Left lung (tissue), 10 donors: Measurements from ENCODE around the gene CST7. TPM values are rescaled to one million over a fixed set of nuclear protein-coding genes. Genes with fewer than 3 reads are reported as not detected.
A peak's percentile ranks its signal among the peaks of the same experiment; 100 is the strongest.

Experiments
- ATAC-seq: fragments of 200-7000 bp; cut with Tn5 transposase; one replicate; pipeline ENCODE4 v1.9.1; 2020; ENCODE audit warnings: moderate library complexity
- DNase-seq, 4 donors: peaks; one replicate each; pipeline ENCODE4 v3.0.0-alpha.2; 2013 to 2020
- H3K27ac ChIP-seq, 2 donors: fragments of 200-600 bp; sonication (generic) in 1 of 2; one replicate each; pipeline versions ENCODE4 v1.5.0 to v1.8.0; 2020 to 2021
- H3K27me3 ChIP-seq, 2 donors: fragments of 200-600 bp; sonication (generic) in 1 of 2; one replicate each; pipeline versions ENCODE4 v1.5.0 to v1.8.0; 2020 to 2021
- H3K36me3 ChIP-seq, 2 donors: fragments of 200-600 bp; sonication (generic) in 1 of 2; one replicate each; pipeline versions ENCODE4 v1.5.0 to v1.8.0; 2020 to 2021
- H3K4me1 ChIP-seq, 2 donors: fragments of 200-600 bp; one replicate each; pipeline ENCODE4 v1.8.0; 2021
- H3K4me3 ChIP-seq, 2 donors: fragments of 200-600 bp; sonication (generic) in 1 of 2; one replicate each; pipeline versions ENCODE4 v1.5.0 to v1.8.0; 2020 to 2021; ENCODE audit warnings: mild to moderate bottlenecking in 1 of 2
- H3K9me3 ChIP-seq, 2 donors: fragments of 200-600 bp; sonication (generic) in 1 of 2; one replicate each; pipeline versions ENCODE4 v1.5.0 to v1.8.0; 2020 to 2021
- intact Hi-C, 2 donors: fragments of 100-400 bp; cut with DNase I; formaldehyde crosslinking; loops; one replicate each; pipeline versions ENCODE4 v1.11.2 to v1.14.2; 2022
- polyA plus RNA-seq, 6 donors: library from polyadenylated mRNA; unstranded; fragments of 120-200 nt; gene quantifications; one replicate each; pipeline ENCODE4 v1.2.1, GENCODE V29; 2013; ENCODE audit not compliant: insufficient read length in 6 of 6
- total RNA-seq, 2 donors: library from RNA; stranded (reverse); fragmentation: NEBNext Ultra II Directional; extraction: Animal tissue kit (Norgen Biotek cat#: 25700); gene quantifications; one replicate each; pipeline ENCODE4 v1.2.1, GENCODE V29; 2021
- TF ChIP-seq, protein P1 (sequence below), 2 donors: fragments of 200-600 bp; sonication (generic) in 1 of 2; IDR thresholded peaks; one replicate each; pipeline versions ENCODE4 v1.5.0 to v1.8.0; 2021; ENCODE audit warnings: antibody characterized with exemption in 2 of 2
- donor health status: DM: no; HTN: yes; CAD: no.
- donor health status: DM: no; HTN: no; CAD: no.

The CST7 gene
- total and polyA plus RNA-seq, 8 donors = 0.84 to 28.0 (median 1.7) TPM

DNA sequence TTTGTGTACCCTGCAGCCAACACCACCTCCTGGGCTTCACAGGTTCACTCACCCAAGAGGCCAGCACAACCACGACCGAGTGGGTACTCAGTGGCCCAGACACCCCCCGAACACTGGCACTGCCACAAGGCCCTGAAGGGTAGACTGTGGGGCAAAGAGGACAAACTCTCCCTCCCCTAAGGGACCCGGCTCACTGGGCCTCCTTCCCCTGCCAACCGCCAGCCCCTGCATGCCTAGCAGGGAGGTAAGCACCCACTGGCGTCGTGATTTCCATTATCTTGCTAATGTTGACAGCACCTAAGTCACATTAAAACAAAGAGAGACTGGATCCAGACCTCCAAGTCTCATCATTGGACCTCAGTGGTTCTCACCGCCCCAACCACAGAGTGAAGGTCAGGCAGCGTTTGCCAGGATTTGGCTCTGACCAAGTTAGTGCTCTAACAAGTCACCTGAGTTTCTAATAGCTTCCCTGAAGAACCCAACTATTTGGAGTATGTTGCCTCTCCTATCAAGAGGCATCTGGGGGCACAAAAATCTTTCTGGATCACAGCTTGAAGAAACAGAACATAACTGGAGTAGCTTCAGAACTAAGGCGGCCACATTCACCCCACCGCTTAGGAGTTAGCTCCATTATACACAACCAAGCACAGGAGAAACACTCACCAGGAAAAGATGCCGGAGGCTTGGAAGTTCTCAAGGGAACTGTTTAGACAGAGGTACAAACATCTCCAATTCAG, 57.5 kb downstream of the CST7 start:
- H3K27ac ChIP-seq = no peak overlapping the region
- H3K9me3 ChIP-seq = no peaks in the 10 kb centered on the region
- peaks cover 0 to 9% of the 10 kb centered on the region in 2 donors for H3K4me1 ChIP-seq
- no peak overlapping the region for H3K4me3 ChIP-seq
- ATAC-seq (no peak), DNase-seq (peak in 1 of 4 donors; percentile 27)
- H3K36me3 ChIP-seq = peaks cover 0 to 65% of the 10 kb centered on the region in 2 donors
- H3K27me3 ChIP-seq = no peaks in the 10 kb centered on the region
- intact Hi-C loops = no loop called here
- TF ChIP-seq, protein P1, sequence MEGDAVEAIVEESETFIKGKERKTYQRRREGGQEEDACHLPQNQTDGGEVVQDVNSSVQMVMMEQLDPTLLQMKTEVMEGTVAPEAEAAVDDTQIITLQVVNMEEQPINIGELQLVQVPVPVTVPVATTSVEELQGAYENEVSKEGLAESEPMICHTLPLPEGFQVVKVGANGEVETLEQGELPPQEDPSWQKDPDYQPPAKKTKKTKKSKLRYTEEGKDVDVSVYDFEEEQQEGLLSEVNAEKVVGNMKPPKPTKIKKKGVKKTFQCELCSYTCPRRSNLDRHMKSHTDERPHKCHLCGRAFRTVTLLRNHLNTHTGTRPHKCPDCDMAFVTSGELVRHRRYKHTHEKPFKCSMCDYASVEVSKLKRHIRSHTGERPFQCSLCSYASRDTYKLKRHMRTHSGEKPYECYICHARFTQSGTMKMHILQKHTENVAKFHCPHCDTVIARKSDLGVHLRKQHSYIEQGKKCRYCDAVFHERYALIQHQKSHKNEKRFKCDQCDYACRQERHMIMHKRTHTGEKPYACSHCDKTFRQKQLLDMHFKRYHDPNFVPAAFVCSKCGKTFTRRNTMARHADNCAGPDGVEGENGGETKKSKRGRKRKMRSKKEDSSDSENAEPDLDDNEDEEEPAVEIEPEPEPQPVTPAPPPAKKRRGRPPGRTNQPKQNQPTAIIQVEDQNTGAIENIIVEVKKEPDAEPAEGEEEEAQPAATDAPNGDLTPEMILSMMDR (IDR thresholded peaks at IDR 0.05) = no peak

DNA sequence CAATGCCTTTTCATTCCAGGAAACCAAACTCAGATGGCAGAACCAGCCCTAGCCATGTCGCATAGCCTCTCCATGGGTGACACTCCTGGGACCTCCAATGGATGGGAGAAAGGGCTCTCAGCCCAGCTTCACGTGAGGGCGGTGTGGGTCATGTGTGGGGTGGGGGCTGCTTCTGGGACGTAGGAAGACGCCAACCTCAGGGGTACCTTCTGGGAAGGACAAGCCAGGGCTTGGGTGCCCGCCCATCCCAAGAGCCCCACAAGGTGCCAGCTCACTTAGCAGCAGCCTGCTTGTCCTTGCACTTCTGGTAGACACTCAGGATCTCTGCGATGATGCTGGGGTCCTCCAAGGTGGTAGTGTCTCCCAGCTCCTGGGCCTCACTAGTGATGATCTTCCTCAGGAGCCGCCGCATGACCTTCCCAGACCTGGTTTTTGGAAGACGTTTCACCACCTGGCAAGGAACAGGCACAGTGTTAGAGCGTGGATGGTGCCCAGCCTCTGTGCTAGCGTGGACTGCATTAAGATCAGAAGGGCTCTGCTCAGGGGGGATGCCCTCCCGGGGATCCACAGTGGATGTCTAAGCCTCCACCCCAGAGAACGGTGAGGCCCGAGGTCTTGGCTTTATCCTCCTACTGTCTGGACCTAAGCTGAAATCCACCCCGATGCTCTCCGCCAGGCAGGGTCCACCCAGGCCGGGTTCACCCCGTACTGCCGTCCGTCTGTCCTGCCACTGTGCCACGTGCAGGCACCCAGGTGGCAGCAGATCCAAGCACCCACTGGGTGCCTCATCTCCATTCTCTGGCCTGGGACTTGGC, 58.6 kb downstream of the CST7 start:
- DNase-seq (peak in 1 of 4 donors; percentile 26), ATAC-seq (no peak)
- Histone ChIP-seq H3K27me3 (no peaks in the 10 kb centered on the region), H3K4me1 (peaks cover 0 to 9% of the 10 kb centered on the region in 2 donors), H3K36me3 (peaks cover 0 to 76% of the 10 kb centered on the region in 2 donors), H3K9me3 (no peaks in the 10 kb centered on the region), H3K27ac (no peak overlapping the region), H3K4me3 (no peak overlapping the region)
- intact Hi-C loops = no loop called here
- TF ChIP-seq, protein P1 (IDR thresholded peaks at IDR 0.05) = no peak

DNA sequence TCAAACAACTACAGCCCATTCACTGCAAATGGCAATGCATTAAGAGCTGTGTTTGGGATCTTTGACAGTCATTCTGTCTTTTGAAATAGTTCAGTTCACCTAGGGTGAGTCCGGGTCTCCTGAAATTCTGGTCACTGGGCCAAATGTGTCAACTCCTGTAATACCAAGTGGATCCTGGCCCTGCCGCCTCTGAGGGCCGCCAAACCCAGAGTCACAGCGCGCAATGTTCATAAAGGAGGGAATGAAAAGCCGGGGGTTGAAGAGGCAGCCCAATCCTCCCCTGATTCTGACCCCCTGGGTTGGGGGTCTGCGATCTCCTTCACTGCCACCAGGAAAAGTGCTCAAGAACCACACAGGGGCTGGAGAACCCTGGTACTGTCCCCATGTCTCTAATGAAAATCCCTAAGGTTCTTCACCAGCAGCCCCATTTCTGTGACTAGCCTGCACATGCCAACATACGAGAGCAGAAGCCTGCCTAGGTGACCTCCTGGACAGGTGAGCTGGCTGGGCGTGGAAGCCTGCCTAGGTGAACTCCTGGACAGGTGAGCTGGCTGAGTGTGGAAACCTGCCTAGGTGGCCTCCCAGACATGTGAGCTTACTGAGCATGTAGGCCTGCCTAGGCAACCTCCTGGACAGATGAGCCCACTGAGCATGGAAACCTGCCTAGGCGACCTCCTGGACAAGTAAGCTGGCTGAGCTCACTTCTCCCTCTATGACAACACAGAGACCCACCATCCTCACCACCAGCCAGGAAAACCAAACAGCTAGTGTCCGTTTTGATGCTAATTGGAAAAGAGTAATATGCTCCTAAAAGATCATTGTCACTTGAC, 59.5 kb downstream of the CST7 start:
- Histone ChIP-seq H3K27ac (no peak overlapping the region), H3K9me3 (no peaks in the 10 kb centered on the region), H3K4me3 (no peak overlapping the region), H3K36me3 (peaks cover 0 to 85% of the 10 kb centered on the region in 2 donors), H3K4me1 (peaks cover 0 to 9% of the 10 kb centered on the region in 2 donors), H3K27me3 (no peaks in the 10 kb centered on the region)
- DNase-seq (peak in 1 of 4 donors; percentile 19), ATAC-seq (no peak)
- TF ChIP-seq, protein P1 (IDR thresholded peaks at IDR 0.05) = no peak
- intact Hi-C loops = no loop called here

Other genes with a start within 250 kb of the CST7 start
- gene APMAP, start 43.5 kb downstream of the CST7 start, total RNA-seq = 10 to 100 TPM; 82.5 to 83.6 TPM
- 10 to 100 TPM; 76.2 to 90.2 (median 83.3) TPM for gene APMAP, start 43.5 kb downstream of the CST7 start, polyA plus RNA-seq
- 10 to 100 TPM; 26.6 to 40.7 TPM for gene ACSS1, start 108.9 kb downstream of the CST7 start, total RNA-seq
- 10 to 100 TPM; 41.0 to 44.3 (median 42.8) TPM for gene ACSS1, start 108.9 kb downstream of the CST7 start, polyA plus RNA-seq
- gene VSX1, start 132.9 kb downstream of the CST7 start, total RNA-seq = not detected
- under 1 TPM in 1 of 6 donors, not detected in 5; 0.10 TPM for gene VSX1, start 132.9 kb downstream of the CST7 start, polyA plus RNA-seq
- 10 to 100 TPM; 72.7 to 76.3 TPM for gene ENTPD6, start 246.4 kb downstream of the CST7 start, total RNA-seq
- gene ENTPD6, start 246.4 kb downstream of the CST7 start, polyA plus RNA-seq = 10 to 100 TPM; 40.2 to 54.1 (median 45.0) TPM